SIG-M5 (cell line): ENCODE data around the gene SNAPC4.

ENCODE experiments used
- DNase-seq: peaks from one replicate; lab custom pipeline; 2025; lab: John Stamatoyannopoulos, UW

Gene SNAPC4

DNA sequence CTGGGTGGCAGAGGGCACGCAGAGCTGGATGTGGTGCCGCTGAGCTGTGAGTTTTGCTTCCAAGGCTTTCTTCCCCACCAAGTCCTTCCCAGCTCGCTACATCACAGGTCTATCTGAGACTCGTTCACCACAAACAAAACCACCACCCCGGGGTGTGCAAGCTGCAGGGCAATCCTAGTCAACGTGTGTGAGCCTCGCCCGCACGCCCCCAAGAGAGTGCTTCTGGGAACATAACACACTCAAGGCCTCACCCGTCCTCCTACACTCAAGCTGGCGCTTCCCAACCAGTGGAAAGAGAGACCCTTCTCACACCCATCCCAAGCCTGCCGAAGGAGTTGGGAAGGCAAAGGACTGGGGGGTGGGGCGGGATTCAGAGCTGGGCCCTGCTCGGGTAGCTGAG, 10.6 kb downstream of the SNAPC4 start:
- no peak for DNase-seq

- no peak for DNase-seq
Observed at GRCh38 chr9:136387217-136387616, 12.8 kb downstream of the SNAPC4 start.

DNA sequence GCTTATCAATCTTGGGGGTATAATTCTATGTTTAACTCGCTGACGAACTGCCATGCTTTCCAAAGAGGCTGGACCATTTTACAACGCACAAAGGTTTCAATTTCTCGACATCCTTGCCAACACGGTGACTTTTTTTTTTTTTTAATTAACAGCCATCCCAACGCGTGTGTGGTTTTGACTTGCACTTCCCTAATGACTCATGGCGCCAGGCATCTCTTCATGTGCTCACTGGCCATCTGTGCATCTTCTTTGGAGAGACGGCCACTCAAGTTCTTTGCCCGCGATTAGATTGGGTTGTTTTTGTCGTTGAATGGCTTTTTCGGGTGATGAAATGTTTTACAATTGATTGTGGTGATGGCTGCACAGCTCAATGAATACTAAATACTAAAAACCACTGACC, 14.0 kb downstream of the SNAPC4 start:
- no peak for DNase-seq

- DNase-seq, result no peak
Observed at GRCh38 chr9:136385015-136385414, 15.0 kb downstream of the SNAPC4 start.

DNA sequence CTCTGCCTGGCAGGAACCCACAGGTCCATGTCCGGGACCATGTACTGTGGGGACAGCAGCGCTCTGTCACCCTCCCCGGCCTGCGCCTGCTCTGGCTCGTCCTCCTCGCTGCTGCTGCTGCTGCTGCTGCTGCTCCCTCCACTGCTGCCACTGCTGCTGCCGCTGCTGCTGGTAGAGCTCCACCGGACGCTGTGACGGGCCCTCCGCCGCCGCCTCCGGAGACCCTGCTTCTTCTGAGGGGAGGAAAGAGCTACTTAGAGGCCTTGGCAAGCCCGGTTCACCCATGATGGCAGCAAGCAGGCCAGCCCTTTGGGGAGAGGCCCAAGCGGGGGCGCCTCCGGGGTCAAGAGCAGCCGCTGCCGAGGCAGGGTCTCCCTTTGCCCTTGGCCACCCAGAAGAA, 16.5 kb downstream of the SNAPC4 start:
- DNase-seq, result no peak

GRCh38 chr9:136381966-136382513, 17.9 kb downstream of the SNAPC4 start:
- no peak for DNase-seq

DNA sequence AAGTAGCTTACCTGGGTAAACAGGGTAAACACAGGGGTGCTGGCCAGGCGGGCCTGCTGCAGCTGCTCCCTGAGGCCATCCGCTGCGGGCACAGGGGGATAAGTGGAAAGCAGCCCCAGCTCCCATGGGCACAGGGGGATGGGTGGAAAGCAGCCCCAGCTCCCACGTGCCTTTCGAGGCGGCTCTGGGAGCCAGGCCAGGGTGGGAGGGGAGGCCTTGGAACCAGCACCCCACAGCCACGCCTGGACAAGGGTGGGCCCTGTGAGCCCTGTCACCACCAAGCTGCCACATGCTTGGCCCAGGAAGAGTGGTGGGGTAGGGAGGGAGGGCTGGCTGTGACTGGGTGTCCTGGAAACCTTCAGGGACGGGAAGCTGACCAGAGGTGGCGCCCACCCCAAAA, 18.7 kb downstream of the SNAPC4 start:
- no peak for DNase-seq

DNA sequence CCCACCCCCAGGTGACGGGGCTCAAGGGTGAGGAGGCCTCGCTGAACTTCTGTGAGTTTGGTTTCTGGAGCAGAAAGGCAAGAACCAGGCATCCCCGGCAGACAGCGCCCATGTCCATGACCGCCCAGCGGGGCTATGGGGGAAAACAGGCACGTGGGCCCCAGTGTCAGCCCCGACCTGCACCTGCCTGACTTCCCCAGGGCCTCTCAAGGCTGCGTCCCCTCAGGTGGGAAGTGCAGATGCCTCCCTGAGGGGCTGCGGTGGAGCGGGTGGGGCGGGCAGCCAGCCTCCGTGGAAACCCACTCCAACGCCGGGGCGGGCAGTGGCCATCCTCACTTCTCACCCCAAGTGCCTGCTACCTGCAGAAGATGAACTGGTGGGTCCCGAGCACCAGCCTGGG, 19.6 kb downstream of the SNAPC4 start:
- no peak for DNase-seq

DNA sequence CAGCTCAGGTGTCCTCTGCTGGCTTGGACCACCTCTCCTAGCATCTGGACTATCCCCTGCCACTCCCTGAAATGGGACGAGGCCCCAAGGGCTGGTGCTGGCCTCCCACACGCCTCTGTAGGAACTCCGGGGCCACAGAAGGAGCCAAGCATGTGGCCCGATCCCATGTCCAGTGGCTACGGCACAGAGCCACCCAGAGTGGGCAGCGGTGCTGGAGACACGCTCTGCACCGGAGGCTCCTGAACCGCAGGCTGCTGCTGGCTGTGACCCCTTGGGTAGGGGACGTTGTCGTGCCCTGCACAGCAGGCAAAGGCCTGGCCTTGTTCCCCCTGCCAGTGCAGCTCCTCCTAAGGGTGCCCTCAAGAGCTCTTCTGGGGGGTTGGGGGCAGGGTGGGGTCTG, 20.1 kb downstream of the SNAPC4 start:
- DNase-seq, result no peak

DNA sequence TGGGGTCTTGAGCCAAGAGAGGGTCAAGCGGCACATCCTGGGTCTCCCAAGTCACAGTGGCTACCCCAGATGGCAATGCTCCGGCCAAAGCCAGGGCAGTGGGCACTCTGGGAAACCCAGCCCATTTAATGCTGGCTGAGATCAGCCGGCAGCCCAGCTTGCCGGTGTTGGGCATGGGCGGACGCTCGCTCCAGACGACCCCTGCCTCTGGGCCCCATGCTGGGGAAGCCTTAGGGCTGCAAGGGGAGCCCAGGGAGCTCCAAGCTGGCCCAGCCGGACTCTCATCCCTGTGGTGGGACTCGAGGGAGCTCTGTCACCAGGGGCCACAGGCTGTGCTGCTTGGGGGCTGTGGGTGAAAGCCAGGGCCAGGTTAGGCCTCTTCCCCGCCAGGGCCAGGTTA, 20.6 kb downstream of the SNAPC4 start:
- no peak for DNase-seq

DNA sequence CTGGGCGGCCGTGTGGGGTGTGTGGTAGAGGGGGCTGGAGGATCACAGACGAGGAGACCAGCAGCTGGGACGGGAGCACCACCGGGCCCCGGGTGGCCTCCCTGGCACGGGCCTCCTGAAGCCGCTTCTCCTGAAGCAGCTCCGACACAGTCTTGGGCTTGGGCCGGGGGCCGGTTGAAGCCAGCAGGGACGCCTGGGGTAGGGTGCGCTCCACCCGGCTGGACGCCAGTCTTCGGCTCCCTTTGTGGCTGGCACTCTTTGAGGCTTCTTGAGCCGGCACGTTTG, 21.0 kb downstream of the SNAPC4 start:
- no peak for DNase-seq

DNA sequence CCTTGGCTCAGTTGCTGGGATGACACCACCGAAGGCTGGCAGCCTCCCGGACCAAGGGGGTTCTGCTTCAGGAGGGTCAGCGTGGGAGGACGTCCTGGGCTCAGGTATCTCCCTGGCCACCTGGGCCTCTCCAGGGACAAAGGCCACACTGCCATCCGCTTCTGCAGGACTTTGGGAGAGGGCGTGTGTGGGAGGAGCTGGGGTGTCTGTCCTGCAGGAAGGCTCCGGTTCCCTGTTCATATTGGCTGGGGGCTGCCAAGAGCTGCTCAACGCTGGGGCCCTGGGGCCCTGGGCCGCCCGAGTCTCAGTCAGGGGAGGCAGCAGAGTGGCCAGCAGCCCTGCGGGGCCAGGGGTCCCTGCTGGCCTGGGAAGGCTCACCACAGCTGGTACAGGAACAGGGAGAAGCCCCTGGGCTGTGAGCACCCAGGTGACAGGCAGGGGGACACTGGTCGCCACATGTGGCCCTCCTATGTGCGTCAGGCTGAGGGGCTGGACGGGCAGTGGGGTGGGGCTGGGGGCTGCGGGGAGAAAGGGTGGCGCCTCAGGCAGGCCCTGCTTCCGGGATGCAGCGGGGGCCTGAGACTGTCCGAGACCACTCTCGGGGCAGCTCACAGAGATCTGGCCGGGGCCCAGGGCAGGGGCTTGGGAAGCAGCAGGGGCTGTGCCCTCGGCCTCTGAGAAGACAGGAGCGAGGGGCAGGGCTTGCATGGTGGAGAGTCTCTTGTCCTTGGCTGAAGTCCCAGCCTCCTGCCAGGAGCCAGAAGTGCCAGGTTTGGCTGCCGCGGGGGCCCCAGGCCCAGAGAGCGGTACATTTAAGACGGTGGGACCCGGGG, 21.6 kb downstream of the SNAPC4 start:
- no peak for DNase-seq

GRCh38 chr9:136377341-136378169, 22.4 kb downstream of the SNAPC4 start:
- no peak for DNase-seq

- DNase-seq, result no peak
Observed at GRCh38 chr9:136376457-136376856, 23.5 kb downstream of the SNAPC4 start.

- DNase-seq, result no peak
Observed at GRCh38 chr9:136375096-136375495, 24.9 kb downstream of the SNAPC4 start.

GRCh38 chr9:136374183-136374575, 25.8 kb downstream of the SNAPC4 start:
- no peak for DNase-seq

DNA sequence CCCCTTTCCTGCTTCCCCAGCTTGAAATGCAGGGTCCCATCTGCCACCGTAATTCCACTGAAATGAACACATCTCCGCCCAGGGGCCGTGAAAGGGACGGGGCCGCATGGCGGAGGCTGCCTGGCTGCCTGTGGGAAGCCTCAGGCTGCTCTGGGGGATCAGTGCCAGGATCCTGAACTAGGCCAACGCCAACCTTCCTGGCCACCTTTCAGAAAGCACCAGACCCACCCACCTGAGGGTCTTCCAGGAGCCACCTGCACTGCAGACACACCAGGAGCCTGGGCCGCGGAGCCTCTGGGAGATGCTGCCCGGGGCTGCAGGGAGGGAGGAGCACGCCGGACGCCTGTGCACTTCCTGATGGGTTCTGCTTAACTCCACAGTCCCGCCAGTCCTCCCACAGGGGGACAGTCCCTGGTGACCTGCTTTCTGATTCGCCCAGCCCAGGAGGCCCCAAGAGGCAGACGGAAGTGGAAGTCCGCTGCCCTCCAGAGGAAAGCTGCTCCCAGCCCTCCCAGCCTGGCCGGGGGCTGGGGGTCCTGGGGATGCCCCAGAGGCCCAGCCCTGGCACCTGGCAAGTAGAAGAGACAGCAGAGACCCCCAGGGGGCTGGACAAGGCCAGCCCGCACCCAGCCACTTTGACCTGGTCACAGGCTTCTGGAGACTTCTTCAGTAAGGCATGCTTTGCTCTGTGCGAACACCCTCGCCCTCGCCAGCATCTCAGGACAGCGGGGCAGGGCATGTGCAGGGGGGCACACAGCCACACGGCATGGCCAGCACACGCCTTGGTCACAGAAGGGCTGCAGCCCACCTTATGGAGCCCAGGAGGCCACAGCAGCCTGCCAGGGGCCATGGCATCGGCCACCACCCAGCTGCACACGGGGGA, 26.4 kb downstream of the SNAPC4 start, which contains the start of gene CARD9:
Gene CARD9, minus strand, starts transcription at position 370 of the 883 bp plus-strand sequence. CDS start 1,591 bp downstream, outside the sequence.
- DNase-seq, result no peak

GRCh38 chr9:136372561-136373299, 27.2 kb downstream of the SNAPC4 start:
- DNase-seq, result no peak

DNA sequence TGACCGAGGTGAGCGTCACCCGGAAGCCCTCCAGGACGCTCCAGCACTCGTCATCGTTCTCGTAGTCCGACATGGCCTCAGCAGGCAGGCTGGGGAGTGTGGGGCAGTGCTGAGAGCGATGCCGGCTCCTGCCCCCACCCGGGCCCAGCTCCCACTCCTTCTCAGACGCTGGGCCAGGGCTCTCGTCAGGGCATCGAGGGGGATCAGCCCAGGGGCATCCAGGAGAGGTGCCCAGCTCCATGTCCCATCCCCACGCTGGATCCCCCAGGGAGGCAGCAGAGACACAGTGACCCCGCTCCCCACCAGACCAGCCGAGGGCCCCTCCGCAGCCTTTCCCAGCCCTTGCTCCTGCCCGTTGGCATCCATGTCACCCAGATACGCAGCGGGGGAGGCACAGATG, 28.0 kb downstream of the SNAPC4 start:
- DNase-seq, result no peak

DNA sequence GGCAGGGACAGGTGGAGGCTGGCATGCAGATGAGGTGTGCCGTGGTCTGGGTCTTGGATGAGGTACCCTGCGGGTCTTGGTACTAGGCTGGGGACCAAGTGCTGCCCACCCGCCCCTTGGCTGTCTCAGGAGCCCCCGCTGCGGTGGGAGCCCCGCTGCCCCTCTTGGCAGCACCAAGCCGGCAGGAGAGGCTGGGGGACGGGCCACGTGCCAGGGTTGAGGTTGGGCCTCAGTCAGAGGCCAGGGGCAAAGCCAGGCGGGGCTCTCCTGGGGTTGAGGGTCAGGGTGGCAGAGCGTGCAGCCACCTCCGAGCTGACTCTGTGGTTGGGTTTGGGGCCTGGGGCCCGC, 28.5 kb downstream of the SNAPC4 start:
- no peak for DNase-seq

DNA sequence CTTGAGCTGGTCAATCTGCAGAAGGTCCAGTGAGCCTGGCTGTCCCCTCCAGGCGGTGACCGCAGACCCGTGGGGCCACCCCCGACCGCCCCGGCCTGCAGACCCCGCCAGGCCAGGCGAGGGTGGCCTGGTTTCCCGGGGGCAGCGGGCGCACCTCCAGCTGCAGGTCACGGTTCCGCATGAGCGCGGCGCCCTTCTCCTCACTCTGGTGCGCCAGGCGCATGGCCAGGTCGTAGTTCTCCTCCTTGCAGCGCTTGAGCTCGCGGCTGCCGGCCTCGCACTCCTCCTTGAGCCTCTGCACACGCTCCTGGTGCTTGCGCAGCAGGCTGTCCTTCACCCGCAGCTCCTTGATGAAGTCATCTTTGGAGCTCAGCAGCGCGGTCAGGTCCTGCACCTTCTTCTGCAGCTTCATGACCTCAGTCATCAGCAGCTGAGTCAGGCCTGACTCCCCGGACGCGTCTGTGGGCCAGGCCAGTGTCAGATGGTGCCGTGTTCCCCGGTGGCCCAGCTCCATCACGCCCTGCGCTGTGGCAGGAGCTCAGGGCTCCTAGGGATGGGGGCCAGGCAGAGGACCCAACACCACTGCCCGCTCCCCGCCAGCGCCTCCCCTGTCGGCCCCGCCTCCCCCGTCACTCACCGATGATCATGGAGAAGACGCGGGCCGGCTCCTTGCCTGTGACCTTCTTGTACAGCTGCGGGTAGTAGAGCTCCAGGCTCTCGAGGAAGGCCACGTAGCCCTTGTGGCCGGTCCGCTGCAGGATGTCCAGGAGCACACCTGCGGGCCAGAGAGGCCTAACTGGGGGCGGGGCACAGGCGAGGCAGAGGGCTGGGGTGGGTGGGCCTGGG, 29.1 kb downstream of the SNAPC4 start:
- DNase-seq, result no peak
